H1 (cell line): ENCODE results near the gene ZNF143. TPM values are rescaled to one million over a fixed set of nuclear protein-coding genes. Genes with fewer than 3 reads are reported as not detected.
A peak's percentile ranks its signal among the peaks of the same experiment; 100 is the strongest.

Experiments
- BRCA1 ChIP-seq: IDR thresholded peaks from 2 replicates; pipeline ENCODE4 v1.6.1; 2012; ENCODE audit warnings: low read depth, low read length, improper control_type of control experiment
- CEBPB ChIP-seq: IDR thresholded peaks from 2 replicates; pipeline ENCODE4 v1.6.1; 2012; ENCODE audit warnings: low read depth, low read length
- CHD2 ChIP-seq: IDR thresholded peaks from 2 replicates; pipeline ENCODE4 v1.6.1; 2012; ENCODE audit warnings: low read length, improper control_type of control experiment
- CTBP2 ChIP-seq: IDR thresholded peaks from 2 replicates; pipeline ENCODE4 v1.7.0; 2011; ENCODE audit warnings: borderline replicate concordance, mild to moderate bottlenecking, moderate library complexity, mixed read lengths, low read length; ENCODE audit not compliant: insufficient read depth, insufficient read length
- EGR1 ChIP-seq: IDR thresholded peaks from 2 replicates; pipeline ENCODE4 v1.6.1; 2011; ENCODE audit warnings: low read depth, low read length, borderline replicate concordance
- FOSL1 ChIP-seq: IDR thresholded peaks from 2 replicates; pipeline ENCODE4 v1.6.1; 2011; ENCODE audit warnings: mild to moderate bottlenecking, low read depth, low read length, moderate library complexity; ENCODE audit not compliant: insufficient read depth
- GABPA ChIP-seq: IDR thresholded peaks from 2 replicates; pipeline ENCODE4 v1.6.1; 2011; ENCODE audit warnings: mild to moderate bottlenecking, low read length, moderate library complexity, borderline replicate concordance; ENCODE audit not compliant: insufficient read depth
- GTF2F1 ChIP-seq: IDR thresholded peaks from 2 replicates; pipeline ENCODE4 v1.6.1; 2012; ENCODE audit warnings: low read depth, low read length, improper control_type of control experiment, borderline replicate concordance
- HDAC2 ChIP-seq, 2 experiments: fragments of 300-600 bp in 1 of 2; sonication (generic) in 1 of 2; IDR thresholded peaks; 2 replicates each; pipeline ENCODE4 v1.6.1; 2011 to 2012; ENCODE audit warnings: low read depth in 2 of 2, low read length in 2 of 2, mild to moderate bottlenecking in 2 of 2, moderate library complexity in 2 of 2, borderline replicate concordance in 1 of 2, inconsistent platforms in 1 of 2
- HDAC6 ChIP-seq: IDR thresholded peaks from one replicate; pipeline ENCODE4 v1.7.1; 2012; ENCODE audit warnings: low read depth, mild to moderate bottlenecking, inconsistent platforms, low read length, moderate library complexity
- JUN ChIP-seq: IDR thresholded peaks from 2 replicates; pipeline ENCODE4 v1.6.1; 2011; ENCODE audit warnings: low read depth, mild to moderate bottlenecking, improper control_type of control experiment, low read length
- KDM4A ChIP-seq: IDR thresholded peaks from one replicate; pipeline ENCODE4 v1.7.1; 2012; ENCODE audit warnings: low read depth, mild to moderate bottlenecking, moderate library complexity, low read length, inconsistent platforms; ENCODE audit not compliant: severe bottlenecking
- KDM5A ChIP-seq: fragments of 200-600 bp; IDR thresholded peaks from 2 replicates; pipeline ENCODE4 v1.7.1; 2012; ENCODE audit warnings: mild to moderate bottlenecking, low read length, inconsistent platforms, mixed read lengths
- PHF8 ChIP-seq: fragments of 200-600 bp; sonication (generic); conservative IDR thresholded peaks from 2 replicates; pipeline ENCODE4 v1.7.1; 2012; ENCODE audit warnings: low read depth, mild to moderate bottlenecking, inconsistent platforms, low read length, moderate library complexity
- POLR2AphosphoS5 ChIP-seq: IDR thresholded peaks from 2 replicates; pipeline ENCODE4 v1.6.1; 2011; ENCODE audit warnings: low read depth, low read length
- RAD21 ChIP-seq, 2 experiments: IDR thresholded peaks in 1 of 2; conservative IDR thresholded peaks in 1 of 2; 2 replicates each; pipeline ENCODE4 v1.6.1; 2011; ENCODE audit warnings: low read depth in 2 of 2, low read length in 2 of 2, improper control_type of control experiment in 1 of 2, inconsistent platforms in 1 of 2, mild to moderate bottlenecking in 1 of 2, moderate library complexity in 1 of 2
- RBBP5 ChIP-seq: IDR thresholded peaks from 2 replicates; pipeline ENCODE4 v1.7.1; 2012; ENCODE audit warnings: low read depth, mild to moderate bottlenecking, inconsistent platforms, low read length, moderate library complexity, borderline replicate concordance
- SAP30 ChIP-seq: fragments of 300-600 bp; sonication (generic); IDR thresholded peaks from 2 replicates; pipeline ENCODE4 v1.7.1; 2012; ENCODE audit warnings: low read length, moderate library complexity, mild to moderate bottlenecking, inconsistent platforms; ENCODE audit not compliant: insufficient read depth, insufficient replicate concordance
- SIN3A ChIP-seq, 2 experiments: IDR thresholded peaks in 1 of 2; conservative IDR thresholded peaks in 1 of 2; 2 replicates each; pipeline ENCODE4 v1.6.1; 2011 to 2012; ENCODE audit warnings: low read length in 2 of 2, improper control_type of control experiment in 1 of 2, low read depth in 1 of 2, mild to moderate bottlenecking in 1 of 2
- SIRT6 ChIP-seq: IDR thresholded peaks from one replicate; pipeline ENCODE4 v1.7.1; 2012; ENCODE audit warnings: low read length, inconsistent platforms
- SRF ChIP-seq: IDR thresholded peaks from 2 replicates; pipeline ENCODE4 v1.6.1; 2011; ENCODE audit warnings: mild to moderate bottlenecking, low read depth, low read length, moderate library complexity
- TBP ChIP-seq: IDR thresholded peaks from 2 replicates; pipeline ENCODE4 v1.6.1; 2011; ENCODE audit warnings: low read depth, low read length, improper control_type of control experiment
- TCF12 ChIP-seq: IDR thresholded peaks from 2 replicates; pipeline ENCODE4 v1.6.1; 2011; ENCODE audit warnings: low read depth, mild to moderate bottlenecking, low read length
- TEAD4 ChIP-seq: IDR thresholded peaks from 2 replicates; pipeline ENCODE4 v1.6.1; 2012; ENCODE audit warnings: low read depth, low read length, inconsistent platforms, mixed read lengths
- polyA plus RNA-seq, 7 experiments: library from polyadenylated mRNA; depleted of rRNA in 3 of 7; stranded (reverse) in 5 of 7; unstranded in 2 of 7; fragments of >200 nt in 5 of 7; fragments of 200-250 nt in 2 of 7; gene quantifications; 1 replicate in 5 of 7; 2 replicates in 1 of 7; 4 replicates in 1 of 7; pipeline versions ENCODE4 v1.2.1 to v1.2.3, GENCODE V29; 2011 to 2013; ENCODE audit warnings: missing spikeins in 2 of 7, mixed read lengths in 2 of 7
- total RNA-seq: library from RNA; stranded (reverse); fragmentation: NEBNext Ultra II Directional; extraction: Animal tissue kit (Norgen Biotek cat#: 25700); gene quantifications from 2 replicates; pipeline ENCODE4 v1.2.1, GENCODE V29; 2021

ZNF143 gene
- total and polyA plus RNA-seq, 2 of the 8 experiments (the other 6 are each of a cell fraction or from before 2014, with no cell fraction given), result 43.0 to 69.2 TPM

DNA sequence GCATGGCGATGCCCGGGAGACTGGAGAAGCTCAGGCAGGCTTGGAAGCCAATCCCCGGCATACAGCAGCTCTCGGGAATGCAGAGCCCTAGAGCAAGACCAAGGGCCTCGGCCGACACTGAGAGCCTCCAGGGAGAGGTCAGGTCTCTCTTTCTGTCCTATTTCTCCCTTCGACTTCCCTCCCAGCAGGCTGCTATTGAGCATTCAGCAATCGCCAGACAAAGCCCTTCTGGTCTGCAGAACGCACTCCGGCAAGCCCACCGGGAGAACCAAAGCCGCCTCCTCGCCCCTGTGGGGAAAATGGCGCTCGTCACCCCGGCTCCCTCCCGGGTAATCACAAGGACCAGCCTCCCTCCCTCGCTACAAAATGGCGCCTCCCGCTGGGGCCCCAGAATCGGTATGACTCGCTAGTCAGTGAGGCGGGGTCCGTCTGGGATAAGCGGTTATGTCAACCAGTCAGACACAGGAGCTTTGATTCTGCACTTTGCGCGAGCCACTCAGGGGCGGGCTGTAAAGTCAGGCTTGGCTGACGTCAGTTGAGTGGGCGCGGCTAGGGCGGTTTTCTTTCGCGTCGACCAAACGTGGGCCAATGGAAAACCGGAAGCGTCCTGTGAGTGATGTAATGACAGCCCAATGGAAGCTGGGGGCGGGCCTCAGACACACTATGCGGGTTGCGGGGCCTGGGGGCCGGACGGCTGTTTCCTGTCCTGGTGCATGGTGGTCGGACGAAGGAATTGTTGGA is at the start of gene ZNF143 (continued):
- TF ChIP-seq SAP30, result peak; percentile 98
- TF ChIP-seq RAD21 (IDR thresholded peaks at IDR 0.05 in 1 of 2, conservative IDR thresholded peaks at IDR 0.05 in 1 of 2; ENCODE audit: low read depth in 2 of 2, low read length in 2 of 2), result peak in 1 of 2 experiments; percentile 3; a peak in 1 of 4 replicates
- peak in 1 of 2 experiments; percentile 33; a peak in 1 of 4 replicates for TF ChIP-seq SIN3A (conservative IDR thresholded peaks at IDR 0.05 in 1 of 2, IDR thresholded peaks at IDR 0.05 in 1 of 2; ENCODE audit: low read depth in 1 of 2, low read length in 2 of 2)
- peak; percentile 86 for TF ChIP-seq CHD2
- no peak for TF ChIP-seq FOSL1
- no peak for TF ChIP-seq SIRT6
- no peak for TF ChIP-seq JUN
- TF ChIP-seq KDM4A, result peak; percentile 13
- TF ChIP-seq TBP, result peak; percentile 89
- no peak for TF ChIP-seq HDAC6
- TF ChIP-seq EGR1, result peak; percentile 36; the same call in 1 of the 2 replicates
- TF ChIP-seq BRCA1, result no peak; the same call in 1 of the 2 replicates
- no peak for TF ChIP-seq TEAD4
- TF ChIP-seq KDM5A, result no peak
- peak; percentile 83 for TF ChIP-seq PHF8
- peak; percentile 84; the same call in 1 of the 2 replicates for TF ChIP-seq GABPA
- no peak for TF ChIP-seq RBBP5
- no peak for TF ChIP-seq CEBPB
- no peak for TF ChIP-seq CTBP2
- TF ChIP-seq GTF2F1, result peak; percentile 50; the same call in 1 of the 2 replicates
- peak; percentile 97 for TF ChIP-seq POLR2AphosphoS5
- no peak for TF ChIP-seq HDAC2 (IDR thresholded peaks at IDR 0.05; ENCODE audit: borderline replicate concordance in 1 of 2, low read depth in 2 of 2, low read length in 2 of 2)
- TF ChIP-seq SRF, result no peak
- TF ChIP-seq TCF12, result no peak
